ENCODE results near the gene TECPR2. TPM values are rescaled to one million over a fixed set of nuclear protein-coding genes. Genes with fewer than 3 reads are reported as not detected.

Gene TECPR2
- total RNA-seq, 2 donors from 2014 or later: 27.7 to 28.0 TPM

- no peak overlapping the region for H3K27ac ChIP-seq (ENCODE audit: low read depth, low read length)
- H3K9me3 ChIP-seq (ENCODE audit: control insufficient read depth, low read length): no peaks in the 10 kb centered on the region
- H3K27ac Mint-ChIP-seq: no peak overlapping the region
- no peak overlapping the region for H3K4me3 ChIP-seq (ENCODE audit: low read length)
- TF ChIP-seq CTCF (conservative IDR thresholded peaks at IDR 0.05): no peak
- no peaks in the 10 kb centered on the region for H3K9me3 Mint-ChIP-seq
- no peak overlapping the region for H3K9ac ChIP-seq (ENCODE audit: extremely low read depth, low read length, poor library complexity, severe bottlenecking)
- no peaks in the 10 kb centered on the region for H3K36me3 ChIP-seq (ENCODE audit: control insufficient read depth, insufficient read depth, low read length)
- no peaks in the 10 kb centered on the region for H3K4me1 ChIP-seq (ENCODE audit: control insufficient read depth, insufficient read depth, low read length)
- no peaks in the 10 kb centered on the region for H3K27me3 ChIP-seq (ENCODE audit: control insufficient read depth, insufficient read depth, low read length, poor library complexity, severe bottlenecking)
- peaks cover 41% of the 10 kb centered on the region for H3K36me3 Mint-ChIP-seq (ENCODE audit: low read depth)
- no peaks in the 10 kb centered on the region for H3K27me3 Mint-ChIP-seq (ENCODE audit: insufficient read depth)
- no peak for DNase-seq
- no peak overlapping the region for H3K4me3 Mint-ChIP-seq
- no peaks in the 10 kb centered on the region for H3K4me1 Mint-ChIP-seq
These were observed 24.3 kb downstream of the TECPR2 start for GRCh38 chr14:102387086-102387485.

GRCh38 chr14:102389246-102389645 is 26.5 kb downstream of the TECPR2 start:
- no peaks in the 10 kb centered on the region for H3K27me3 Mint-ChIP-seq (ENCODE audit: insufficient read depth)
- no peak for DNase-seq
- no peaks in the 10 kb centered on the region for H3K4me1 ChIP-seq (ENCODE audit: control insufficient read depth, insufficient read depth, low read length)
- H3K9ac ChIP-seq (ENCODE audit: extremely low read depth, low read length, poor library complexity, severe bottlenecking): no peak overlapping the region
- no peaks in the 10 kb centered on the region for H3K9me3 Mint-ChIP-seq
- H3K36me3 Mint-ChIP-seq (ENCODE audit: low read depth): peaks cover 33% of the 10 kb centered on the region
- no peaks in the 10 kb centered on the region for H3K4me1 Mint-ChIP-seq
- no peaks in the 10 kb centered on the region for H3K27me3 ChIP-seq (ENCODE audit: control insufficient read depth, insufficient read depth, low read length, poor library complexity, severe bottlenecking)
- no peak overlapping the region for H3K27ac Mint-ChIP-seq
- H3K4me3 ChIP-seq (ENCODE audit: low read length): no peak overlapping the region
- H3K27ac ChIP-seq (ENCODE audit: low read depth, low read length): peak overlapping the region; percentile 96
- no peak for TF ChIP-seq CTCF (conservative IDR thresholded peaks at IDR 0.05)
- H3K36me3 ChIP-seq (ENCODE audit: control insufficient read depth, insufficient read depth, low read length): no peaks in the 10 kb centered on the region
- no peaks in the 10 kb centered on the region for H3K9me3 ChIP-seq (ENCODE audit: control insufficient read depth, low read length)
- H3K4me3 Mint-ChIP-seq: no peak overlapping the region
- WGBS, 2 experiments (ENCODE audit: insufficient coverage in 1 of 2, insufficient read length in 1 of 2): 98 to 100% methylated on average over 1 to 2 of the region's 2 CpGs

GRCh38 chr14:102390064-102390855 is 27.5 kb downstream of the TECPR2 start:
- Mint-ChIP-seq H3K36me3 (ENCODE audit: low read depth) (peaks cover 35% of the 10 kb centered on the region), H3K27ac (no peak overlapping the region), H3K4me3 (no peak overlapping the region), H3K27me3 (ENCODE audit: insufficient read depth) (no peaks in the 10 kb centered on the region), H3K4me1 (peaks cover 4% of the 10 kb centered on the region), H3K9me3 (no peaks in the 10 kb centered on the region)
- no peak for TF ChIP-seq CTCF (conservative IDR thresholded peaks at IDR 0.05)
- Histone ChIP-seq H3K4me3 (ENCODE audit: low read length) (no peak overlapping the region), H3K9ac (ENCODE audit: extremely low read depth, low read length, poor library complexity, severe bottlenecking) (no peak overlapping the region), H3K36me3 (ENCODE audit: control insufficient read depth, insufficient read depth, low read length) (no peaks in the 10 kb centered on the region), H3K4me1 (ENCODE audit: control insufficient read depth, insufficient read depth, low read length) (no peaks in the 10 kb centered on the region), H3K9me3 (ENCODE audit: control insufficient read depth, low read length) (no peaks in the 10 kb centered on the region), H3K27me3 (ENCODE audit: control insufficient read depth, insufficient read depth, low read length, poor library complexity, severe bottlenecking) (no peaks in the 10 kb centered on the region), H3K27ac (ENCODE audit: low read depth, low read length) (peak overlapping the region; percentile 96)
- no peak for DNase-seq
- 88% methylated on average over 1 of the region's 2 CpGs; no CpG with 5 or more reads in 1 of the 2 experiments for WGBS, 2 experiments (ENCODE audit: insufficient coverage in 1 of 2, insufficient read length in 1 of 2)
